Tibial nerve (tissue), 4 donors: ENCODE measurements around the gene RFNG.

Experiments
- CTCF ChIP-seq, 5 experiments: fragments of 200-600 bp in 3 of 5; fragments of 450-650 bp in 2 of 5; sonication (generic) in 3 of 5; IDR thresholded peaks; one replicate each; pipeline ENCODE4 v1.5.1; 2016 to 2019; ENCODE audit warnings: antibody characterized with exemption in 5 of 5, mild to moderate bottlenecking in 3 of 5, moderate library complexity in 2 of 5
- EP300 ChIP-seq, 2 donors: sonication (generic); formaldehyde crosslinking; IDR thresholded peaks; one replicate each; pipeline ENCODE4 v1.6.1; 2017; ENCODE audit warnings: antibody characterized with exemption in 2 of 2, mild to moderate bottlenecking in 1 of 2
- POLR2A ChIP-seq, 2 donors: fragments of 450-650 bp; IDR thresholded peaks; one replicate each; pipeline ENCODE4 v1.6.1; 2017; ENCODE audit warnings: antibody characterized with exemption in 2 of 2, mild to moderate bottlenecking in 2 of 2, moderate library complexity in 2 of 2

- TF ChIP-seq CTCF (IDR thresholded peaks at IDR 0.05) (no peak), POLR2A (IDR thresholded peaks at IDR 0.05) (no peak), EP300 (IDR thresholded peaks at IDR 0.05) (no peak)
Measured at GRCh38 chr17:82056729-82057621, 5.4 kb upstream of the RFNG start.
